ENCODE measurements around the gene TNS1. TPM values are rescaled to one million over a fixed set of nuclear protein-coding genes. Genes with fewer than 3 reads are reported as not detected.

Gene TNS1
- total RNA-seq, 1 donor from 2014 or later = 0.24 TPM

DNA sequence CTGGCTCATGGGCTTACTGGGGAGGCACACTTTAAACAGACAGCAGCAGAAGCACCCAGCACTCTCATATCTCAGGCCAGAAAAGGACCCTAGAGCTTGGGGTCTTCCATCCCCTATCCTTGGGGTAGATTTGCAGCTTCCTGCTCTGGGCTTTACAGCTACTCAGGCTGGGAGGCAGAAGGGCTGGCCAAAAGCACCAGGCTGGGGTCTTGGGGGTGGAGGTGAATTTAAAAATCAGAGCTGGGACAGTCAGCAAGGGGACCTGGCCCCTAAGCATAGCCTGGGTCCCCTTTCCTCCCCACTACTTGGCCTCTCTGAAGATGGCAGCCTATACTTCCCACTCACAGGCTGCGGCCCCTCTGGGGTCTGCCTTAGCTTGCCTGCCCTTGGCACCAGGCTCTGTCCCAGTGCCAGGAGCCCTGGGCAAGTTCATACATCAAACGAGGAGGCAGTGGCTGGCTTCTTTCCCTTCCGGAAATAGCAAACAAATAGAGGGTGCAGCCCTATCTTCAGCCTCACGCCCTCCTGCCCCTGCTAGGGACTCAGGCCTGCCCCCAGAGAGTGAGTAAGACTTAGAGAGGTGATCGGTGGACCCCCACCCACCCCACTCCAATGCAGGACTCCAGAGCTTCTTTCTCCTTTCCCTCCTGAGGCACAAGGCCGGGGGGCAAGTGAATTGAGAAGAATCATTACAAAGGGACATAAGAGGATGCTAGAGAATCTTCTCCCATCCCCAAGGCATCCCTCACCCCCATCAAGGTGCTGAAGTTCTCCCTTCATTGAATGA, 26.0 kb upstream of the TNS1 start:
- H3K27me3 ChIP-seq = peaks cover 25% of the 10 kb centered on the region
- no peak overlapping the region for H3K9ac ChIP-seq
- H3K27ac Mint-ChIP-seq = peak overlapping the region; percentile 50
- no peak overlapping the region for H2AFZ ChIP-seq (replicated peaks)
- TF ChIP-seq, protein P1, sequence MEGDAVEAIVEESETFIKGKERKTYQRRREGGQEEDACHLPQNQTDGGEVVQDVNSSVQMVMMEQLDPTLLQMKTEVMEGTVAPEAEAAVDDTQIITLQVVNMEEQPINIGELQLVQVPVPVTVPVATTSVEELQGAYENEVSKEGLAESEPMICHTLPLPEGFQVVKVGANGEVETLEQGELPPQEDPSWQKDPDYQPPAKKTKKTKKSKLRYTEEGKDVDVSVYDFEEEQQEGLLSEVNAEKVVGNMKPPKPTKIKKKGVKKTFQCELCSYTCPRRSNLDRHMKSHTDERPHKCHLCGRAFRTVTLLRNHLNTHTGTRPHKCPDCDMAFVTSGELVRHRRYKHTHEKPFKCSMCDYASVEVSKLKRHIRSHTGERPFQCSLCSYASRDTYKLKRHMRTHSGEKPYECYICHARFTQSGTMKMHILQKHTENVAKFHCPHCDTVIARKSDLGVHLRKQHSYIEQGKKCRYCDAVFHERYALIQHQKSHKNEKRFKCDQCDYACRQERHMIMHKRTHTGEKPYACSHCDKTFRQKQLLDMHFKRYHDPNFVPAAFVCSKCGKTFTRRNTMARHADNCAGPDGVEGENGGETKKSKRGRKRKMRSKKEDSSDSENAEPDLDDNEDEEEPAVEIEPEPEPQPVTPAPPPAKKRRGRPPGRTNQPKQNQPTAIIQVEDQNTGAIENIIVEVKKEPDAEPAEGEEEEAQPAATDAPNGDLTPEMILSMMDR (IDR thresholded peaks at IDR 0.05) = no peak
- TF ChIP-seq EZH2phosphoT487 (IDR thresholded peaks at IDR 0.05) (no peak), EZH2 (IDR thresholded peaks at IDR 0.05) (no peak)
- H3K4me3 Mint-ChIP-seq = no peak overlapping the region
- no peaks in the 10 kb centered on the region for H3K36me3 ChIP-seq
- no peak overlapping the region for H3K4me2 ChIP-seq
- H3K27ac ChIP-seq = no peak overlapping the region
- DNase-seq (ENCODE audit: low spot score) = no peak
- peaks cover 14% of the 10 kb centered on the region for H3K4me1 ChIP-seq
- peaks cover 17% of the 10 kb centered on the region for H3K4me1 Mint-ChIP-seq
- no peaks in the 10 kb centered on the region for H3K9me3 Mint-ChIP-seq
- H3K36me3 Mint-ChIP-seq = no peaks in the 10 kb centered on the region
- H3K79me2 ChIP-seq (ENCODE audit: low read depth) = no peaks in the 10 kb centered on the region
- no peaks in the 10 kb centered on the region for H4K20me1 ChIP-seq (ENCODE audit: low read depth)
- H3F3A ChIP-seq (ENCODE audit: low read depth) = peaks cover 6% of the 10 kb centered on the region
- H3K27me3 Mint-ChIP-seq (ENCODE audit: insufficient read depth, low read depth) = peaks cover 5% of the 10 kb centered on the region
- no peaks in the 10 kb centered on the region for H3K9me3 ChIP-seq (ENCODE audit: low read depth)
- H3K4me3 ChIP-seq = no peak overlapping the region

- TF ChIP-seq, protein P1 (IDR thresholded peaks at IDR 0.05) = no peak
- no peak for TF ChIP-seq EZH2 (IDR thresholded peaks at IDR 0.05)
- TF ChIP-seq EZH2phosphoT487 (IDR thresholded peaks at IDR 0.05) = no peak
- Mint-ChIP-seq H3K4me3 (no peak overlapping the region), H3K36me3 (no peaks in the 10 kb centered on the region), H3K27ac (peak overlapping the region; percentile 50), H3K9me3 (no peaks in the 10 kb centered on the region), H3K4me1 (peaks cover 22% of the 10 kb centered on the region), H3K27me3 (ENCODE audit: insufficient read depth, low read depth) (peaks cover 2% of the 10 kb centered on the region)
- no peaks in the 10 kb centered on the region for H3K9me3 ChIP-seq (ENCODE audit: low read depth)
- peaks cover 19% of the 10 kb centered on the region for H3K27me3 ChIP-seq
- H3K27ac ChIP-seq = no peak overlapping the region
- H3K4me3 ChIP-seq = no peak overlapping the region
- H3K4me2 ChIP-seq = no peak overlapping the region
- H3K9ac ChIP-seq = no peak overlapping the region
- no peak for DNase-seq (ENCODE audit: low spot score)
- no peaks in the 10 kb centered on the region for H4K20me1 ChIP-seq (ENCODE audit: low read depth)
- no peaks in the 10 kb centered on the region for H3K36me3 ChIP-seq
- H3K79me2 ChIP-seq (ENCODE audit: low read depth) = no peaks in the 10 kb centered on the region
- H3F3A ChIP-seq (ENCODE audit: low read depth) = peaks cover 6% of the 10 kb centered on the region
- no peak overlapping the region for H2AFZ ChIP-seq (replicated peaks)
- H3K4me1 ChIP-seq = peaks cover 9% of the 10 kb centered on the region
Observed at GRCh38 chr2:218028189-218028495, 25.3 kb upstream of the TNS1 start.

GRCh38 chr2:218027426-218028188, 24.8 kb upstream of the TNS1 start:
- H3K27me3 Mint-ChIP-seq (ENCODE audit: insufficient read depth, low read depth) = peaks cover 2% of the 10 kb centered on the region
- Histone ChIP-seq H4K20me1 (ENCODE audit: low read depth) (no peaks in the 10 kb centered on the region), H3K9me3 (ENCODE audit: low read depth) (no peaks in the 10 kb centered on the region), H3K27me3 (peaks cover 14% of the 10 kb centered on the region), H3K4me3 (no peak overlapping the region), H3K79me2 (ENCODE audit: low read depth) (no peaks in the 10 kb centered on the region), H3K4me1 (peaks cover 14% of the 10 kb centered on the region), H3F3A (ENCODE audit: low read depth) (peaks cover 6% of the 10 kb centered on the region), H3K36me3 (no peaks in the 10 kb centered on the region), H3K4me2 (no peak overlapping the region), H3K9ac (no peak overlapping the region), H2AFZ (replicated peaks) (no peak overlapping the region), H3K27ac (no peak overlapping the region)
- TF ChIP-seq EZH2 (IDR thresholded peaks at IDR 0.05) = no peak
- no peak for TF ChIP-seq EZH2phosphoT487 (IDR thresholded peaks at IDR 0.05)
- TF ChIP-seq, protein P1 (IDR thresholded peaks at IDR 0.05) = no peak
- H3K9me3 Mint-ChIP-seq = no peaks in the 10 kb centered on the region
- peaks cover 26% of the 10 kb centered on the region for H3K4me1 Mint-ChIP-seq
- no peak overlapping the region for H3K27ac Mint-ChIP-seq
- no peak overlapping the region for H3K4me3 Mint-ChIP-seq
- H3K36me3 Mint-ChIP-seq = no peaks in the 10 kb centered on the region
- no peak for DNase-seq (ENCODE audit: low spot score)
